Measurements from ENCODE around the gene SERPINB12. TPM values are rescaled to one million over a fixed set of nuclear protein-coding genes. Genes with fewer than 3 reads are reported as not detected.

Gene SERPINB12
- total RNA-seq, 2 experiments from 2014 or later = not detected

GRCh38 chr18:63603355-63603754 is 61.2 kb downstream of the SERPINB12 start:
- H3K27ac Mint-ChIP-seq = no peak overlapping the region
- H3K36me3 Mint-ChIP-seq (ENCODE audit: low read depth) = no peaks in the 10 kb centered on the region
- H3K9me3 Mint-ChIP-seq (ENCODE audit: low read depth) = peaks cover 2% of the 10 kb centered on the region
- H3K4me3 Mint-ChIP-seq = no peak overlapping the region
- DNase-seq = no peak
- ATAC-seq = no peak
- CTCF ChIA-PET = no interaction called here
- POLR2A ChIA-PET = no interaction called here
- intact Hi-C loops (cut with DNase I, micrococcal nuclease) = no loop called here
- peaks cover 2% of the 10 kb centered on the region for H3K27me3 Mint-ChIP-seq
- no peaks in the 10 kb centered on the region for H3K4me1 Mint-ChIP-seq

GRCh38 chr18:63603772-63604171 is 61.6 kb downstream of the SERPINB12 start:
- Mint-ChIP-seq H3K27me3 (peaks cover 2% of the 10 kb centered on the region), H3K9me3 (ENCODE audit: low read depth) (peaks cover 2% of the 10 kb centered on the region), H3K4me1 (no peaks in the 10 kb centered on the region), H3K27ac (no peak overlapping the region), H3K36me3 (ENCODE audit: low read depth) (no peaks in the 10 kb centered on the region), H3K4me3 (no peak overlapping the region)
- intact Hi-C loops (cut with DNase I, micrococcal nuclease) = no loop called here
- ChIA-PET POLR2A (no interaction called here), CTCF (interaction anchor here (0.7 kb wide), 1 partner anchor 26 kb away, joined by 3 read pairs; no protein-coding TSS in a partner anchor)
- no peak for ATAC-seq
- no peak for DNase-seq

DNA sequence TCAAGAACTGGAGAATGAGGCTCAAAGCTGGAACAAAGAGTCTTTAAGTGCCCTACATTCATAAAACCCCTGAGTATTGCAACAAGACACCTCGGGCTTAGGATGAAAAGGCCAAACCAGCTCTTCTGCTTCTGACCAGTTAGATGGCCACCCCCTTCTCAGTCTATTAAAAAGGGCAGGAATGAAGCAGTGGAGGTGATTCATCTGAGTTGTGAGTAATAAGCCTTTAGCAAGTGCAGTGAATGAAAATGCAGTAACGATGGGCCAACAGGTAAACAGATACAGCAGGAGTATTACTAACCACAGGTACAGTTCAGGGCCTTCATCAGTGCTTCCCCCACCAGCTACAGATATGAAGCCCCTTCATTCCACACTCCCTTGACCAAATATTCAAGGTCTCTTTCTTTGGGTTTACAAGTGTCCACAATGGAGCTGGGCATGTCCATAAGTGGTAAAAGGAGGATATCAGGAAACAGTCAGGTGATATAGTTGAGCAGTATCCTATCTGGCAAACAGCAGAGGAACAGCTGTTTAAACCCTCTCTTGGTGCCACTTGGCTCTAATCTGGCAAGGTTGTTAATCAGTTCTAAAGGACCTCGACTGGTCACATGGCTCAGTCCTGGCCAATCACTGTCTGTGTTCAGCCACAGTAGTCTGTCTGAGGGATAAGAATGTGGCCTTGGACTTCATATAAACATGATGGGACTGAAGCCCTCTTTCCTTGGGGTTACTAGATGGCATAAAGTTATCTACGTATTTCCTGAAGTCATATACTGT is 62.8 kb downstream of the SERPINB12 start:
- intact Hi-C loops (cut with DNase I, micrococcal nuclease) = no loop called here
- Mint-ChIP-seq H3K27ac (no peak overlapping the region), H3K27me3 (peaks cover 2% of the 10 kb centered on the region), H3K4me3 (no peak overlapping the region), H3K4me1 (no peaks in the 10 kb centered on the region), H3K9me3 (ENCODE audit: low read depth) (peaks cover 2% of the 10 kb centered on the region), H3K36me3 (ENCODE audit: low read depth) (no peaks in the 10 kb centered on the region)
- ChIA-PET CTCF (interaction anchor here (0.6 kb wide), 1 partner anchor 27 kb away, joined by 3 read pairs; no protein-coding TSS in a partner anchor), POLR2A (no interaction called here)
- no peak for DNase-seq
- ATAC-seq = no peak

DNA sequence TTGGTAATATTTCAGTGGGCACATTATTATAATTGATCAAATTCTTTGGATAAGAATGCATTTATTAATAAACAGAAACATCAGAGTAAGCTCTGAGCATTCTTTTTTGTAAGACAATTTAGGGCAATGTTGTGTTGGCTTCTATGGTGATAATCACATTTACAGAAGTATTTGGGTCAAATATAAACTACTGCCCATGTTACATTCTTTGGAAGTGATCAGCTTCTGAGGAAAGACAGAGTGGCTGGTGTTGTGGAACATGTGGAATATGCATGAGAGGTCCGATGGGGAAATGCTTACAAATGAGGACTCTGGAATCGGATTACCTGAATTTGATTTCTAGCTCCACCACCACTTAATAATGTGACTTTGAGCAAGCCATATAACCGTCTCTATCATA is 64.4 kb downstream of the SERPINB12 start:
- H3K4me1 Mint-ChIP-seq = no peaks in the 10 kb centered on the region
- no peak overlapping the region for H3K4me3 Mint-ChIP-seq
- no peaks in the 10 kb centered on the region for H3K36me3 Mint-ChIP-seq (ENCODE audit: low read depth)
- DNase-seq (no peak), ATAC-seq (no peak)
- ChIA-PET POLR2A (no interaction called here), CTCF (interaction anchor here (0.6 to 1.3 kb wide), 2 partner anchors 28 to 505 kb away, joined by 3 read pairs; no protein-coding TSS in a partner anchor)
- no peak overlapping the region for H3K27ac Mint-ChIP-seq
- H3K27me3 Mint-ChIP-seq = peaks cover 7% of the 10 kb centered on the region
- intact Hi-C loops (cut with DNase I, micrococcal nuclease) = no loop called here
- H3K9me3 Mint-ChIP-seq (ENCODE audit: low read depth) = peaks cover 2% of the 10 kb centered on the region

DNA sequence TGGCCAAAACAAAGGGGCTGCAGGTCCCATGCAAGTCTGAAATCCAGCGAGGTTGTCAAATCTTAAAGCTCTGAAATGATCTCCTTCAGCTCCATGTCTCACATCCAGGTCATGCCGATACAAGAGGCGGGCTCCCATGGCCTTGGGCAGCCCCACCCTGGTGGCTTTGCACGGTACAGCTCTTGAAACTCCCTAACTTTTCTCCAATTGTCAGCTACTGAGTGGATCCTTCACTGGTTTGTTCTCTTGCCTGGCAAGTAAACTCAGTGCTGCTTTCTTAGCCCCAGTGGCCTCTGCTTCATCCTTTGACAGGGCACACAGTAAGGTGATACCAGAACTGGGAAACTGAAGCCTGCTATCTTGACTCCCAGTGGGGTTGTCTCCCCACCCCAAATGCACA is 71.3 kb downstream of the SERPINB12 start:
- H3K4me3 Mint-ChIP-seq = no peak overlapping the region
- H3K27ac Mint-ChIP-seq = no peak overlapping the region
- no peaks in the 10 kb centered on the region for H3K36me3 Mint-ChIP-seq (ENCODE audit: low read depth)
- H3K9me3 Mint-ChIP-seq (ENCODE audit: low read depth) = no peaks in the 10 kb centered on the region
- ChIA-PET POLR2A (no interaction called here), CTCF (interaction anchor here (0.6 kb wide), 1 partner anchor 133 kb away, joined by 3 read pairs; no protein-coding TSS in a partner anchor)
- DNase-seq (no peak), ATAC-seq (no peak)
- intact Hi-C loops (cut with DNase I, micrococcal nuclease) = no loop called here
- H3K4me1 Mint-ChIP-seq = no peaks in the 10 kb centered on the region
- peaks cover 10% of the 10 kb centered on the region for H3K27me3 Mint-ChIP-seq

- no peak for ATAC-seq
- CTCF ChIA-PET = no interaction called here
- intact Hi-C loops (cut with DNase I, micrococcal nuclease) = no loop called here
Measured at GRCh38 chr18:63617049-63617914, 75.1 kb downstream of the SERPINB12 start.

DNA sequence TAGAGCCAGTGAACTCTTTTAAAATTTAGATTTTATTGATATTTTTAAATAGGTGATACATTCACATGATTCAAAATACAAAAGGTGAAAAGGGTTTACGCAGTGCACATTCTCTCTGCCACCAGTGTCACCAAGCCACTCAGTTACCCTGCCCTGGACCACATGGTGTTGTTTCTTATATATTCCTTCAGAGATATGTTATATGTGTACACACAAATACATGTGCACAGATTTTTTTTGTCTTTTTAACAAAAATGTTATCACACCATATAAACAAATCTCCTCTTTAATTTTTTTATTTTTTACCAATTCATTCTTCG is 75.7 kb downstream of the SERPINB12 start:
- Mint-ChIP-seq H3K4me3 (no peak overlapping the region), H3K36me3 (ENCODE audit: low read depth) (no peaks in the 10 kb centered on the region), H3K4me1 (no peaks in the 10 kb centered on the region), H3K27me3 (peaks cover 7% of the 10 kb centered on the region), H3K27ac (no peak overlapping the region), H3K9me3 (ENCODE audit: low read depth) (peaks cover 5% of the 10 kb centered on the region)
- no peak for DNase-seq
- CTCF ChIA-PET = no interaction called here
- intact Hi-C loops (cut with DNase I, micrococcal nuclease) = no loop called here
- POLR2A ChIA-PET = no interaction called here
- no peak for ATAC-seq

More at GRCh38 chr18:63617049-63617914, 75.1 kb downstream of the SERPINB12 start:
- POLR2A ChIA-PET = no interaction called here
- Mint-ChIP-seq H3K4me3 (no peak overlapping the region), H3K36me3 (ENCODE audit: low read depth) (no peaks in the 10 kb centered on the region), H3K27me3 (peaks cover 5% of the 10 kb centered on the region), H3K27ac (no peak overlapping the region), H3K4me1 (no peaks in the 10 kb centered on the region), H3K9me3 (ENCODE audit: low read depth) (peaks cover 3% of the 10 kb centered on the region)
- no peak for DNase-seq

Other genes with a start within 250 kb of the SERPINB12 start
- gene BCL2, start 222.6 kb upstream of the SERPINB12 start, total RNA-seq = 10 to 100 TPM; 66.0 to 88.9 TPM
- gene KDSR, start 175.2 kb upstream of the SERPINB12 start, total RNA-seq = 10 to 100 TPM; 72.6 to 78.6 TPM
- 10 to 100 TPM; 40.7 to 48.4 TPM for gene VPS4B, start 119.9 kb upstream of the SERPINB12 start, total RNA-seq
- not detected for gene SERPINB5, start 65.4 kb upstream of the SERPINB12 start, total RNA-seq
- not detected for gene SERPINB13, start 45.0 kb downstream of the SERPINB12 start, total RNA-seq
- gene SERPINB4, start 101.9 kb downstream of the SERPINB12 start, total RNA-seq = not detected
- not detected for gene SERPINB3, start 119.5 kb downstream of the SERPINB12 start, total RNA-seq
- not detected for gene SERPINB11, start 160.6 kb downstream of the SERPINB12 start, total RNA-seq
- not detected for gene SERPINB7, start 233.0 kb downstream of the SERPINB12 start, total RNA-seq